Thyroid gland (tissue), 4 donors: ENCODE results near the gene RAB3D. TPM values are rescaled to one million over a fixed set of nuclear protein-coding genes. Genes with fewer than 3 reads are reported as not detected.
A peak's percentile ranks its signal among the peaks of the same experiment; 100 is the strongest.
"Not testable (repeated sequence)": the region's sequence is repeated elsewhere in the genome, so short reads cannot be mapped to it uniquely, and the experiment has no call there.

Experiments used
- DNase-seq, 2 donors: peaks; one replicate each; pipeline ENCODE4 v3.0.0-alpha.2; 2019
- H3K27ac ChIP-seq, 3 donors: fragments of 200-600 bp; sonication (generic); 1 replicate in 2 of 3; 2 replicates in 1 of 3; pipeline ENCODE4 v1.5.1; 2016 to 2019; ENCODE audit warnings: mild to moderate bottlenecking in 1 of 3, moderate library complexity in 1 of 3
- H3K27me3 ChIP-seq: fragments of 200-600 bp; sonication (generic); one replicate; pipeline ENCODE4 v1.5.1; 2019
- H3K36me3 ChIP-seq, 2 donors: fragments of 200-600 bp; sonication (generic); one replicate each; pipeline ENCODE4 v1.5.1; 2016 to 2019
- H3K4me1 ChIP-seq, 2 donors: fragments of 200-600 bp; sonication (generic); one replicate each; pipeline ENCODE4 v1.5.1; 2017 to 2019
- H3K4me3 ChIP-seq, 3 donors: fragments of 200-600 bp; sonication (generic); replicated peaks in 1 of 3; 1 replicate in 2 of 3; 2 replicates in 1 of 3; pipeline ENCODE4 v1.5.1; 2016; ENCODE audit warnings: mild to moderate bottlenecking in 1 of 3
- H3K9me3 ChIP-seq: fragments of 200-600 bp; sonication (generic); one replicate; pipeline ENCODE4 v1.5.1; 2017
- POLR2A ChIP-seq, 2 donors: fragments of 450-650 bp; IDR thresholded peaks; one replicate each; pipeline ENCODE4 v1.6.1; 2017; ENCODE audit warnings: antibody characterized with exemption in 2 of 2, mild to moderate bottlenecking in 2 of 2, moderate library complexity in 1 of 2
- WGBS, 2 donors: methylation state at CpG; one replicate each; pipeline ENCODE4 v1.1.5; 2017; 5-methylcytosine and 5-hydroxymethylcytosine counted together
- intact Hi-C: fragments of 100-400 bp; cut with DNase I; formaldehyde crosslinking; loops from one replicate; pipeline ENCODE4 v1.15.1; 2023
- total RNA-seq, 4 donors: library from RNA; depleted of rRNA; stranded (reverse); fragments of >200 nt; gene quantifications; one replicate each; pipeline ENCODE4 v1.2.3, GENCODE V29; 2016
- TF ChIP-seq, protein P1 (sequence below), 6 experiments: fragments of 200-600 bp in 3 of 6; fragments of 450-650 bp in 3 of 6; sonication (generic) in 3 of 6; IDR thresholded peaks; one replicate each; pipeline ENCODE4 v1.5.1; 2016 to 2019; ENCODE audit warnings: antibody characterized with exemption in 6 of 6, mild to moderate bottlenecking in 2 of 6, inconsistent platforms in 1 of 6, moderate library complexity in 1 of 6

Gene RAB3D
- total RNA-seq, 4 donors from 2014 or later = 14.8 to 30.3 (median 20.6) TPM

DNA sequence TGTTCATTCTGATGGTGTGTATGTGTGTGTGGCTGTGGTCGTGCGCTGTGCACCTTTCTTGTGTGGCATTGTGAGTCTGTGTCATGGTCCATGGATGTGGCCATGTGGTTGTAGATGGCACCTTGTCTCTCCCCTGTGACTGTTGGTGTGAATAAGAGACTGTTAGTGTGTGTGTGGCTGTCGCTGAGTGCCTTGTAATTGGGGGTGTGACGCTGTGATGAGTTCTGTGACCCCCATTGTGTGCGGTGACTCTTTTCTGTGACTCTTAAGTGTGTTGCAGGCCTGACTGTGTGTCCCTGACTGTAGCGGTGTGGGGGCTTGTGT, 16.6 kb upstream of the RAB3D start:
- H3K4me3 ChIP-seq = peak overlapping the region in 1 of 3 donors; percentile 72
- no peaks in the 10 kb centered on the region for H3K36me3 ChIP-seq
- no peaks in the 10 kb centered on the region for H3K9me3 ChIP-seq
- intact Hi-C loops = no loop called here
- 78 to 87% methylated on average over 4 to 6 of the region's 6 CpGs for WGBS, 2 donors
- H3K27me3 ChIP-seq = no peaks in the 10 kb centered on the region
- peaks cover 9 to 15% of the 10 kb centered on the region in 2 donors for H3K4me1 ChIP-seq
- TF ChIP-seq POLR2A (IDR thresholded peaks at IDR 0.05) = no peak
- TF ChIP-seq, protein P1, sequence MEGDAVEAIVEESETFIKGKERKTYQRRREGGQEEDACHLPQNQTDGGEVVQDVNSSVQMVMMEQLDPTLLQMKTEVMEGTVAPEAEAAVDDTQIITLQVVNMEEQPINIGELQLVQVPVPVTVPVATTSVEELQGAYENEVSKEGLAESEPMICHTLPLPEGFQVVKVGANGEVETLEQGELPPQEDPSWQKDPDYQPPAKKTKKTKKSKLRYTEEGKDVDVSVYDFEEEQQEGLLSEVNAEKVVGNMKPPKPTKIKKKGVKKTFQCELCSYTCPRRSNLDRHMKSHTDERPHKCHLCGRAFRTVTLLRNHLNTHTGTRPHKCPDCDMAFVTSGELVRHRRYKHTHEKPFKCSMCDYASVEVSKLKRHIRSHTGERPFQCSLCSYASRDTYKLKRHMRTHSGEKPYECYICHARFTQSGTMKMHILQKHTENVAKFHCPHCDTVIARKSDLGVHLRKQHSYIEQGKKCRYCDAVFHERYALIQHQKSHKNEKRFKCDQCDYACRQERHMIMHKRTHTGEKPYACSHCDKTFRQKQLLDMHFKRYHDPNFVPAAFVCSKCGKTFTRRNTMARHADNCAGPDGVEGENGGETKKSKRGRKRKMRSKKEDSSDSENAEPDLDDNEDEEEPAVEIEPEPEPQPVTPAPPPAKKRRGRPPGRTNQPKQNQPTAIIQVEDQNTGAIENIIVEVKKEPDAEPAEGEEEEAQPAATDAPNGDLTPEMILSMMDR (IDR thresholded peaks at IDR 0.05) = no peak
- DNase-seq = no peak
- H3K27ac ChIP-seq = peak overlapping the region in 1 of 3 donors; percentile 53

DNA sequence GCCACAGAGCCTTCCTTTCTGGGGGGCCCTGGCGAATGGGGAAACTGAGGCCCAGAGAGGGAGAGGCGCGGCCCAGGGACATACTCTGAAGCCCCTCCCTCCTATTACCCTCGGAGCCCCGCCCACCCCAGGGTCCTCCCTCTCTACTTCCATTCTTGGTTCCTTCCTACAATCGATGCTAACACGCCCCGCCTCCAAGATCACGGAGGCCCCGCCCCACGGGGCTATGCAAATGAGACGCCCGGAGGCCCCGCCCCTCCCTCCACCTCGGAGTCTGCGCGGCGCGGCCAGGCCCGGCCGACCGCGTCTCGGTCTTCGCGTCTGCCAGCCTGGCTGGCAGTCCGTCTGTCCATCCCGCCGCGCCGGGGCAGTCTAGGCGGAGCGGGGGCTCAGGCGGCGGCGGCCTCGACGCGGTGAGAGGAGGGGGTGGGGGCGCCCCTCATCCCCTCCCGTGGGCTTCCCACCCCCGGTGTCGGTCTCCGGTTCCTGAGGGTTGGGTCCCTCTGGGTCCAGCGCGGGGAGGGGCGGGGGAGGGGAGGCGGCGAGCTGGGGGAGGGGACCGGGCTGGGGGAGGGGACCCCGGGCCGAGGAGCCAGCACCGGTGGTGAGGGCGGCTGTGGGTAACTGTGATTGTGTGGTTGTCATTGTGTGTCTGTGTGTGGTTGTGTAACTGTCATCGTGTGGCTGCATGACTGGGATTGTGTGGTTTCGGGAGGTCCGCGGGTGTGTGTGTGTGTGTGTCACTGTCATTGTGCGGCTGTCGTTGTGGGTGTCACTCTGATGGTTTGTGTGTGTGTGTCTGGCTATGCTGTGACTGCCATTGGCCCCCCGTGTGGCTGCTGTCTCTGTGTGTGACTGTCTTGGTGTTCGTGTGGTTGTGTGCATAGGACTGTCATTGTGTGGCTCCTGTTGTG, 16.0 kb upstream of the RAB3D start, which contains the start of gene PLPPR2:
PLPPR2 (plus strand) TSS at position 273 of the 914 bp plus-strand sequence. CDS start 2,242 bp downstream, outside the sequence.
- TF ChIP-seq, protein P1 (IDR thresholded peaks at IDR 0.05) = no peak
- peak in 1 of 2 donors; percentile 62 for TF ChIP-seq POLR2A (IDR thresholded peaks at IDR 0.05)
- Histone ChIP-seq H3K27ac (peak within 1 kb of the TSS in 2 of 3 donors; percentile 53 to 61), H3K4me3 (peak within 1 kb of the TSS in 1 of 3 donors; percentile 72), H3K4me1 (peaks cover 9 to 12% of the 10 kb centered on the region in 2 donors), H3K36me3 (no peaks in the 10 kb centered on the region), H3K9me3 (no peaks in the 10 kb centered on the region), H3K27me3 (no peaks in the 10 kb centered on the region)
- WGBS, 2 donors = 13 to 16% methylated on average over 17 to 22 of the region's 62 CpGs
- intact Hi-C loops = no loop called here
- DNase-seq = peak; percentile 79 to 81

DNA sequence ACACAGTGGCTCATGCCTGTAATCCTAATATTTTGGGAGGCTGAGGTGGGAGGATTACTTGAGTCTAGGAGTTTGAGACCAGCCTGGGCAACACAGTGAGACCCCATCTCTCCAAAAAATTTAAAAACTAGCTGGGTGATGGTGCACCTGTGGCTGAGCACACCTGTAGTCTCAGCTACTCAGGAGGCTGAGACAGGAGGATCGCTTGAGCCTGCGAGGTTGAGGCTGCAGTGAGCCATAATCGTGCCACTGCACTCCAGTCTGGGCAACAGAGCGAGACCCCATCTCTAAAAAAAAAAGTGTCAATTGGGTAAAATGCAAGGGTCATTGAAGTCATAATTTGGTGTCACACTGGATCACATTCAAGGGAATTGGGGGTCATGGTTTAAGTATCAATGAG, 14.6 kb upstream of the RAB3D start:
- H3K27ac ChIP-seq, H3K9me3 ChIP-seq, intact Hi-C loops, H3K4me3 ChIP-seq, H3K27me3 ChIP-seq, H3K36me3 ChIP-seq, DNase-seq: not testable (repeated sequence)
- 95% methylated on average over 4 of the region's 4 CpGs for WGBS, 2 donors
- H3K4me1 ChIP-seq = peaks cover 9 to 12% of the 10 kb centered on the region in 2 donors

DNA sequence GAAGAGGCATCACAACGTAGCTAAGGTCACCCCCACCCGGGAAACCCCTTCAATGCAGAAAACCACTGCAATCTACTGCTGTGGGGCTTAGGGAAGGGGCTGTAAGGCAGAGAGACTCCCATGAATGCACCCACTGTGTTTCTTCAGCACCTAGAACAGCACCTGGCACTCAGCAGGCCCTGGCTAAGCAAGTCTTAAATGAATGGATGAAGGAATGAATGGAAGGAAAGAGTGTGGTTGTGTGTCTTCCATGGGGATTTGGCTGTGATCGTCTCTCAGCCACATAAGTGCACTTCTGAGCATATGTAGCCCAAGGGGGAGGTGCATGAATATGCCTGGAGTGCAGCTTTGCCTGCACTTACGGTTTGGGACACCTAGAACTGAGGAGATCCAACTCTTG, 9.7 kb upstream of the RAB3D start:
- H3K4me3 ChIP-seq = no peak overlapping the region
- H3K27me3 ChIP-seq = no peaks in the 10 kb centered on the region
- H3K27ac ChIP-seq = no peak overlapping the region
- no peaks in the 10 kb centered on the region for H3K36me3 ChIP-seq
- H3K4me1 ChIP-seq = peaks cover 13 to 20% of the 10 kb centered on the region in 2 donors
- 84 to 100% methylated on average over 2 to 4 of the region's 4 CpGs for WGBS, 2 donors
- intact Hi-C loops = loop anchor here (10.0 kb wide), 1 partner anchor 54 kb away; the partner anchor contains the start of gene TSPAN16
- DNase-seq = no peak
- no peaks in the 10 kb centered on the region for H3K9me3 ChIP-seq
- TF ChIP-seq, protein P1 (IDR thresholded peaks at IDR 0.05) = no peak
- no peak for TF ChIP-seq POLR2A (IDR thresholded peaks at IDR 0.05)

DNA sequence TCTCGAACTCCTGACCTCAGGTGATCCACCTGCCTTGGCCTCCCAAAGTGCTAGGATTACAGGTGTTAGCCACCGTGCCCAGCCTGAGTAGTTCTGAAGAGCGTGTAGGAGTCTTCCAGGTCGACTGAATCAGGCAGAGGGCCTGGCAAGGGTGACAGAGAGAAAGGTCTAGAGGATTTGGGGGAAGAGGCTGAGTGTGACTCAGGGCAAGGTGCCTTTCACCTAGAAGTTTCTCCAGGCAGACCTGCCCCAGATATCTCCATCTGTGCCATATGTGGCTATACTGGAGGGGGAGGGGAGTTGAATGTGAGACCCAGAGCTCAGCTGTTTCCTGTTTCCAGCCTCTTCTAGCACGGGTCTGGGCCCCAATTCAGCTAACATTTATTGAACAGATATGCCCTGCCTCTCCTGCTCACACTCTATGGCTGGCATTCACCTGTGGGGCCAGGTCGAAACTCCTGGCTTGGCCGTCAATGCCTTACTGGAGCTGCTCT, 8.1 kb upstream of the RAB3D start:
- no peaks in the 10 kb centered on the region for H3K36me3 ChIP-seq
- WGBS, 2 donors = 75 to 76% methylated on average over 7 of the region's 7 CpGs
- no peak overlapping the region for H3K4me3 ChIP-seq
- no peak overlapping the region for H3K27ac ChIP-seq
- TF ChIP-seq POLR2A (IDR thresholded peaks at IDR 0.05) = no peak
- TF ChIP-seq, protein P1 (IDR thresholded peaks at IDR 0.05) = no peak
- H3K27me3 ChIP-seq = no peaks in the 10 kb centered on the region
- intact Hi-C loops = loop anchor here (10.0 kb wide), 1 partner anchor 53 kb away; the partner anchor contains the start of gene TSPAN16
- peaks cover 17 to 28% of the 10 kb centered on the region in 2 donors for H3K4me1 ChIP-seq
- DNase-seq = no peak
- H3K9me3 ChIP-seq = no peaks in the 10 kb centered on the region
